T-helper 2 cell (primary cell): ENCODE data around the gene PTDSS2.

Experiments used
- DNase-seq, 5 experiments: peaks; one replicate each; pipeline versions ENCODE4 v3.0.0 to v3.0.0-alpha.2; 2012 to 2022

PTDSS2 gene

DNA sequence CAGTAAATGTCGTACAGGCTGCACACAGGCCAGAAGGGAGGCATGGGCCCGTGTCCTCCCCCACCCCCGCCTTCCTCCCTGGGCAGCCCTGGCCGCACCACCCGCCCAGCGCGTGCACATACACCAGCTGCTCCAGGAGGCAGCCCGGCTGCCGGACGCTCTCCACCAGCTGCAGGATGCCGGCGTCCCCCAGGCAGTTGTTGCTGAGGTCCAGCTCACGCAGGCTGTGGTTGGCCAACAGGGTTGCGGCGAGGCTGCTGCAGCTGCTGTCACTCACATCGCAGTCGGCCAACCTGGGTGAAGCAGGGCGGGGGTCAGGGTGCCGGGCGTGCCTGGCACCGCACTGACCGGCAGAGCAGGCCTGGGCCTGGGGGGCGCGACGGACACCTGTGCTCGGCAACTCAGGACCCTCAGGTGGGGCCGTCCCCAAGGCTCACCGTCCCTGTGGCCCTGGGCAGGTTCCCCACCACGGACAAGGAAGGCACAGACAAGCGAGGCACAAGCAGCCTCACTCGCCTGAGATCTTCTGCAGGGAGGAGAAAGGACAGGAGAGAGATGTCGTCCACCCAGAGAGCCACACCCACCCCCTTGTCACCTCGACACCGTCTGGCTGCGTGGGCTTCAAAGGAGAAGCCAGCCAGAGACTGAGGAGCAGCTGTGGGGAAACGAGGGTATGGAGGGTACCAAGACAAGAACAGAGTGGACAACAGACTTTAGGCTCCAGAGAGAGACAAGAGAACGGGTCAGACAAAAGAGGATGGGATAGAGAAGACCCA lies 44.9 kb downstream of the PTDSS2 start:
- no peak for DNase-seq

- no peak for DNase-seq
Observed at GRCh38 chr11:495537-495931, 45.5 kb downstream of the PTDSS2 start.

GRCh38 chr11:496834-497564 lies 46.9 kb downstream of the PTDSS2 start:
- DNase-seq, result no peak

GRCh38 chr11:497565-498296 lies 47.7 kb downstream of the PTDSS2 start:
- no peak for DNase-seq

DNA sequence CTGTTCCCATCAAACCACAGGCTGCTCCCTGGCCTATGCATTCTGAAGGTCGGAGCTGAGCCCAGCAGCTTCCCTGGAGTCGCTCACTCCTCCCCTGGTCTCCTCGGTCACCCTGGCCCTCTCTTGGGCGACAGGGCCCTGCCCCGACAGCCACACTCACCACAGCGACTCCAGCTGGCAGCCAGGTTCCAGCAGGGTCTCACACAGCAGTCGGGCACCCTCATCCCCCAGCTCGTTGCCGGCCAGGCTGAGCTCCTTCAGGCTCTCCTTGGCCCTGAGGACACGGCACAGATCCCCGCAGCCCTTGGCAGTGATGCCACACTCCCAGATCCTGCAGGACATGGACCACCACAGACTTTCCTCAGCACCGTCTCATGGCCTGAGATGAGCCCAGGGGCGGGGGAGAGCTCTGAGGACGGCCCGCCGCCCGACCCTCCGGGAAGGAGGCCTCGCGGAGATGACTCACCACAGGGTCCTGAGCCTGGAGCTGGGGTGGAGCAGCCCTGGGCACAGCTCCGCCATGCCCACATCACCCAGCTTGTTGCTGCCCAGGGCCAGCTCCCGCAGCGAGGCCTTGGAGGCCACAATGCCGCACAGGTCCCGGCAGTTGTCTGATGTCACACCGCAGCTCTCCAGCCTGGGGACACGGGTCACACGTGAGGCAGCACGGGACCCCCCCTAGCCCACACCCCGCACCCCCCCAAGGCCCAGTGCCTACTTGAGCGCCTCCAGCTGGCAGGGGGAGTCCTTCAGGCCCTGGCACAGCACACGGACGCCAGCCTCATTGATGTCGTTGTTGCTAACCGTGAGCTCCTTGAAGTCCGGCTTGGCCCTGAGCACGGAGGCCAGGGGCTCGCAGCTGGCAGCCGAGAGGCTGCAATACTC lies 48.5 kb downstream of the PTDSS2 start:
- no peak for DNase-seq

GRCh38 chr11:499201-500076 lies 49.4 kb downstream of the PTDSS2 start:
- no peak for DNase-seq

GRCh38 chr11:501001-501682 lies 51.1 kb downstream of the PTDSS2 start:
- DNase-seq, result no peak

DNA sequence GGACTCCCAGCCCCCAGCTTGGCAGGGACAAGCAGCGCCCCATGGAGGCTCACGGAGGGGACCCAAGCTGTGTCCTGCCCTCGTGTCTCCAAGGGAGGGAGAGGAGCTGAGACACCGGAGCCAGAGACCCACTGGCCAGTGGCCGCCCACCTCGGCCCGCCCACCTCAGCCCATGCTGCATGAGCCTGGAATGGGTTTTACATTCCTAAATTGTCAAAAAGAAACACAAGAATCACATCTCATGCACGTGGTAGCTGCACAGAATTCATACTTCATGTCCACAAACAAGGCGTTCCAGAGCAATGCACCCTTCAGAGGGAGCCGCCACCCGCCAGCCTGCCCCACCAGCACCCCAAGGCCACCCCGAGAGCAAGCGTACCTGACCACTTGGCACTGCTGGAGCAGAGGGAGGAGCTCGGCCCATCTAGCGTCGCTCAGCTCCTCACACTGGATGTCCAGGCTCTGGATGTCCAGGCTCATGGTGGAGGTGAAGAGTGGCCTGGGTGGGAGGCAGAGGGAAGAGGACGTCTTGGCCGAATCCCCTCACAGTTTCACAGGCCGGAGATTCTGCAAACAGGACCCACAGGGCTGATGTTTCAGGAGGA lies 51.7 kb downstream of the PTDSS2 start:
- no peak for DNase-seq

- no peak for DNase-seq
Observed at GRCh38 chr11:502288-503178, 52.5 kb downstream of the PTDSS2 start.

DNA sequence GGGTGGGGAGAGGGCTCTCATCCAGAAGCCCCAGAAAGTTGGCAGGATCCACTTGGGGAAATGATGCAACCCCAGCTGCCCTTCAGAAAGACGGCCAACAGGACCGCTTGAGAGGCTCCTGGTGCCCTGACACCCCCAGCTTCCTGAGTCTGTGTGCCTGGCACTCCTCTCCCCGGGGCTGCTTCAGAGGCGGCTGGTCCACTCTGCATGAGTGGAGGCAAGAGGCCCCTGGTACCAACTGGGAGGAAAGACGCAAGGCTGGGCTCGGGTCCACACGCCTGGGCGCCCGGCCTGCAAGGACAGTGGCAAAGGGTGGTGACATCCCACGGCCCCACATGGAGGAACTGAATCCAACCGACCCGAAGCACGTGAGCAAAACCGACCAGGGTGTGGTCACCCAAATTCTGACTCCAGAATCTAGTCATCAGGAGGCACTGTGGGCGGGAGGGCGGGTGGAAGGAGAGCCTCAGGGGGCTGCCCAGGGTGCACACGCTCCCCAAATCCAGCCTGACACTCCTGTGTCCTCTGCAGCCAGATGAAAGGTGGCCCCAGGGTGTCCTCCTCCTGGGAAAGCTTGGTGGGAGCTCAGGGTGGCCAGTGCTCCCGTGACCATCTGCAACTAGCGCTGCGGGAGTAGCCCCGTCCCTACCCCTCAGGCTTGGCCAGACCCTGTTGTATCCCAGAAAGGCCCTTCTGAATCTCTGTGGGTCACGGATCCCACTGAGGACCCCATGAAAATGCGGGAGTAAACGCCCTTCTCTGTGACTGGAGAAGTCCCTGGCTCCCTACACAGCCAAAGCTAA lies 53.3 kb downstream of the PTDSS2 start:
- DNase-seq, result peak in 1 of 5 experiments; percentile 75

DNA sequence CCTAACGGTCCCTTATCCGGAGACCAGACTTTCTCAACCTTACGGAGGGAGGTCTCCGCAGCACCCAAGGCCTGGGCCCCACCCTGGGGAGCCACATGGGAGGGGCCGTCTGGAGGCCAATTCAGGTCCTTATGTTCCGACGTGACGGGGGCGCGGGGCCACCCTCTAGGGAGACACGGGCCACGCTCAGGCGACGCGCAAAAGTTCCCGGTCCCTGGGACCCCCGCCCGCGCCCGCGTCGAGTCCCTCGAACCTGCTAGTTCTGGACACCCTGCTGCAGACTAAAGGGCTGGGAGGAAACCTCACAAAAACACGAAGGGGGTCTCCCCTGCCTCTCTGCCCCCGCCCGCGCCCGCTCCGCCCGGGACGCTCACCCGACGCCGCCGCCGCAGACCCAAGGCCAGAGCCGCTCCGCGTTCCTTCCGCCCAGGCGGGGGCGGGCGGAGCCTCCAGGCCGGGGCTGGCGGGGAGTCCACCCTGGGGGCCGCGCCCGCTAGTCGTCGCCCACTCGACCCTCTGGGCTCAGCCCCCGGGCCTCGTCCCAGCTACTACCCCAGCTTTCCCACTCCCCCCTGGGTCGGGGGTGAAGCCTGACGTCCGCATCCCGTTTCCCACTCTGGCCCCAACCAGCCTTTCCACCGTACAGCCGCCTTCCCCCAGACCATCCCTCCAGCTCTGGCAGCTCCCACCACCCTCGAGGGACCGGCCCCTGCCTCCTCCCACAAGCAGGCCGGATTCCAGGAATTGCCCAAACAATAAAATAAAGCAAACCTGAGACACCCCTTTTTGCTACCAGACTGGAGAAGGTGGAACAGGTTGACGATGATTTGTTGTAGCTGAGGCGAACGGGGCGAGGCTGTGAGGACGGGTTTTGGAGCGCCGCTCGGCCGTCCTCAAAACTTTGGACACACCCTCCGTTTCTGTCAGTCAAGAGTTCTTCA lies 54.2 kb downstream of the PTDSS2 start:
- DNase-seq, result no peak

DNA sequence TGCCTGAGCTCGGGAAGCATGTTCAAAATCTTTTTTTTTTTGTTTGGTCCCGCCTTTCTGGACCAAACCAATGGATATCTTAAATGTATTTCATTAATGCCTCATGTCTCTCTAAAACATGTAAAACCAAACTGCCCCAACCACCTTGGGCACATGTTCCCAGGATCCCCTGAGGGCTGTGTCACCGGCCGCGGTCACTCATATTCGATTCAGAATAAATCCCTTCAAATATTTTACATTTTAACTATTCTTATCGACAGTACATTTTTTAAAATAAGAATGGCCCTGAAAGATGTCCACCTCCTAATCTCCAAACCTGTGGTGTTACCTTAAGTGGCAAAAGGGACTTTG lies 54.9 kb downstream of the PTDSS2 start:
- no peak for DNase-seq

- peak; percentile 95 to 98 (median 96) for DNase-seq
Observed at GRCh38 chr11:506238-506994, 56.3 kb downstream of the PTDSS2 start.

- peak; percentile 94 to 100 (median 99) for DNase-seq
Observed at GRCh38 chr11:506995-507726, 57.1 kb downstream of the PTDSS2 start, which contains the start of gene RNH1. Gene RNH1 (minus strand): TSS chr11:507242. CDS start chr11:502162, 5,080 bp downstream.

- DNase-seq, result no peak
Observed at GRCh38 chr11:507727-508515, 57.8 kb downstream of the PTDSS2 start.
